Endothelial cell of umbilical vein (primary cell): ENCODE data around the gene ZNF75A. TPM values are rescaled to one million over a fixed set of nuclear protein-coding genes. Genes with fewer than 3 reads are reported as not detected.

Experiments used
- BruUV-seq: library from RNA; stranded (reverse); fragments of 400-500 nt; replicated peaks from 2 replicates; lab custom pipeline; 2021; lab: Mats Ljungman, UMichigan
- CTCF ChIA-PET: fragments of 300-600, 350-600 bp; sonication (Branson Sonifier 250); formaldehyde crosslinking; loops from one replicate; lab custom pipeline; 2021; ENCODE audit warnings: antibody characterized with exemption, inconsistent platforms; lab: Charles Lee
- POLR2A ChIA-PET: fragments of 300-600, 350-600 bp; sonication (Branson Sonifier 250); formaldehyde crosslinking; loops from one replicate; lab custom pipeline; 2021; ENCODE audit warnings: antibody characterized with exemption, inconsistent platforms; lab: Charles Lee
- DNase-seq: peaks from one replicate; pipeline ENCODE4 v3.0.0-alpha.2; 2011; ENCODE audit warnings: low read depth, low spot score
- FAIRE-seq: peaks from 2 replicates; lab custom pipeline; 2011; peaks lifted over from hg19 to GRCh38; lab: Jason Lieb, UNC
- H2AFZ ChIP-seq: 2 replicates; pipeline ENCODE4 v1.6.0; 2012; ENCODE audit warnings: low read depth, low read length, control low read depth, inconsistent platforms
- H3K27ac ChIP-seq: 2 replicates; pipeline ENCODE4 v1.5.1; 2011; ENCODE audit warnings: low read depth, mild to moderate bottlenecking, control low read depth, low read length, moderate library complexity; ENCODE audit not compliant: insufficient read depth
- H3K27me3 ChIP-seq, 2 experiments: 2 replicates each; pipeline versions ENCODE4 v1.6.0 to v1.6.1; 2011; ENCODE audit warnings: low read length in 2 of 2, mixed read lengths in 1 of 2; ENCODE audit not compliant: control insufficient read depth in 2 of 2, insufficient read depth in 2 of 2
- H3K36me3 ChIP-seq, 2 experiments: 2 replicates in 1 of 2; 3 replicates in 1 of 2; pipeline ENCODE4 v1.5.1; 2011; ENCODE audit warnings: low read length in 2 of 2, mild to moderate bottlenecking in 1 of 2, moderate library complexity in 1 of 2; ENCODE audit not compliant: control insufficient read depth in 2 of 2, insufficient read depth in 2 of 2; ENCODE audit errors: extremely low read depth in 1 of 2
- H3K4me1 ChIP-seq: 3 replicates; pipeline ENCODE4 v1.5.1; 2011; ENCODE audit warnings: mild to moderate bottlenecking, low read length; ENCODE audit not compliant: control insufficient read depth, insufficient read depth; ENCODE audit errors: extremely low read depth
- H3K4me2 ChIP-seq: 2 replicates; pipeline ENCODE4 v1.6.1; 2011; ENCODE audit warnings: low read length, control low read depth, mixed read lengths; ENCODE audit not compliant: insufficient read depth
- H3K4me3 ChIP-seq, 3 experiments: fragments of 200-600 bp in 1 of 3; sonication (generic), shearing (Covaris generic) in 1 of 3; replicated peaks in 1 of 3; 2 replicates each; pipeline ENCODE4 v1.5.1; 2011 to 2016; ENCODE audit warnings: control low read depth in 3 of 3, low read length in 3 of 3, mild to moderate bottlenecking in 2 of 3, inconsistent platforms in 1 of 3, low read depth in 1 of 3, moderate library complexity in 1 of 3; ENCODE audit not compliant: insufficient read depth in 1 of 3
- H3K79me2 ChIP-seq: 2 replicates; pipeline ENCODE4 v1.6.0; 2012; ENCODE audit warnings: low read length, inconsistent platforms; ENCODE audit not compliant: control insufficient read depth, insufficient read depth
- H3K9ac ChIP-seq: replicated peaks from 2 replicates; pipeline ENCODE3; 2011; ENCODE audit warnings: low read length, control low read depth; ENCODE audit not compliant: insufficient read depth; ENCODE audit errors: extremely low read depth
- H3K9me1 ChIP-seq: replicated peaks from 3 replicates; pipeline ENCODE4 v1.6.0; 2011; ENCODE audit warnings: mild to moderate bottlenecking, low read length; ENCODE audit not compliant: control insufficient read depth, insufficient read depth; ENCODE audit errors: extremely low read depth
- H3K9me3 ChIP-seq: replicated peaks from 2 replicates; pipeline ENCODE4 v1.5.1; 2012; ENCODE audit warnings: low read length, inconsistent platforms; ENCODE audit not compliant: control insufficient read depth, insufficient read depth
- H4K20me1 ChIP-seq: replicated peaks from 2 replicates; pipeline ENCODE3; 2011; ENCODE audit warnings: mild to moderate bottlenecking, low read length; ENCODE audit not compliant: control insufficient read depth, insufficient read depth; ENCODE audit errors: extremely low read depth
- EZH2 ChIP-seq: IDR thresholded peaks from 2 replicates; pipeline ENCODE4 v1.6.1; 2012; ENCODE audit warnings: borderline replicate concordance, low read depth, mild to moderate bottlenecking, moderate library complexity, low read length, inconsistent platforms; ENCODE audit not compliant: severe bottlenecking
- FOS ChIP-seq: IDR thresholded peaks from 2 replicates; pipeline ENCODE4 v1.6.1; 2011; ENCODE audit warnings: mild to moderate bottlenecking, low read length, moderate library complexity, borderline replicate concordance; ENCODE audit not compliant: insufficient read depth
- GATA2 ChIP-seq: IDR thresholded peaks from 2 replicates; pipeline ENCODE4 v1.7.0; 2011; ENCODE audit warnings: low read depth, mild to moderate bottlenecking, moderate library complexity, mixed read lengths, low read length; ENCODE audit not compliant: insufficient read length, insufficient read depth
- JUN ChIP-seq: IDR thresholded peaks from 2 replicates; pipeline ENCODE4 v1.6.1; 2011; ENCODE audit warnings: borderline replicate concordance, low read depth; ENCODE audit not compliant: insufficient read length, insufficient read depth
- MAX ChIP-seq: IDR thresholded peaks from 2 replicates; pipeline ENCODE4 v1.6.1; 2011; ENCODE audit not compliant: insufficient read depth, insufficient read length
- MYC ChIP-seq: IDR thresholded peaks from one replicate; pipeline ENCODE4 v1.6.1; 2011; ENCODE audit warnings: mild to moderate bottlenecking, low read depth, low read length
- POLR2AphosphoS5 ChIP-seq: IDR thresholded peaks from 2 replicates; pipeline ENCODE4 v1.6.1; 2012; ENCODE audit warnings: low read depth, mild to moderate bottlenecking, control low read depth, low read length, moderate library complexity; ENCODE audit not compliant: insufficient read depth
- dilution Hi-C: fragments of 300-500 bp; cut with MboI; formaldehyde crosslinking; loops from one replicate; pipeline ENCODE4 v1.15.0; 2019; ENCODE audit warnings: low sequenced_read_pairs; ENCODE audit not compliant: extremely low pct_ligation_motif_present
- intact Hi-C: fragments of 100-400 bp; cut with micrococcal nuclease; formaldehyde crosslinking; loops from one replicate; pipeline ENCODE4 v1.10.0; 2022
- polyA plus RNA-seq, 4 experiments: library from polyadenylated mRNA; depleted of rRNA in 3 of 4; stranded (reverse) in 3 of 4; unstranded in 1 of 4; fragments of >200 nt; gene quantifications; 2 replicates each; pipeline versions ENCODE4 v1.2.1 to v1.2.3, GENCODE V29; 2011 to 2012; ENCODE audit warnings: missing spikeins in 1 of 4
- total RNA-seq: library from RNA; stranded (reverse); gene quantifications from 2 replicates; pipeline ENCODE4 v1.2.3, GENCODE V29; 2021
- TF ChIP-seq, protein P1 (sequence below), 2 donors: IDR thresholded peaks; 1 replicate in 1 of 2; 2 replicates in 1 of 2; pipeline ENCODE4 v1.5.1; 2011; ENCODE audit warnings: low read length in 2 of 2, mild to moderate bottlenecking in 2 of 2, moderate library complexity in 2 of 2, control low read depth in 1 of 2, inconsistent platforms in 1 of 2, low read depth in 1 of 2; ENCODE audit not compliant: insufficient read depth in 1 of 2; ENCODE audit errors: extremely low read depth in 1 of 2

Gene ZNF75A
- total and polyA plus RNA-seq, 2 donors (not counting 3 experiments of a cell fraction or from before 2014, with no cell fraction given): 8.3 to 28.4 TPM

GRCh38 chr16:3266873-3267537, 38.3 kb upstream of the ZNF75A start:
- no peaks in the 10 kb centered on the region for H3K9me3 ChIP-seq
- H3K4me3 ChIP-seq: no peak overlapping the region
- H4K20me1 ChIP-seq: no peaks in the 10 kb centered on the region
- no peaks in the 10 kb centered on the region for H3K27me3 ChIP-seq
- BruUV-seq: no TSS peak
- H3K9ac ChIP-seq: no peak overlapping the region
- H2AFZ ChIP-seq: no peak overlapping the region
- FAIRE-seq: peak; percentile 82
- H3K79me2 ChIP-seq: no peaks in the 10 kb centered on the region
- H3K9me1 ChIP-seq: no peaks in the 10 kb centered on the region
- CTCF ChIA-PET: interaction anchor here (0.6 to 2.7 kb wide), 22 partner anchors 8 to 540 kb away, joined by 3 to 28 read pairs (median 4); partner anchors contain the start of genes CLUAP1, NAA60, ZNF263 and ZNF597
- no peak overlapping the region for H3K4me2 ChIP-seq
- POLR2A ChIA-PET: no interaction called here
- dilution Hi-C loops (no loop called here), intact Hi-C loops (no loop called here)
- H3K36me3 ChIP-seq: no peaks in the 10 kb centered on the region
- H3K27ac ChIP-seq: no peak overlapping the region
- peak; percentile 48 for DNase-seq
- TF ChIP-seq, protein P1, sequence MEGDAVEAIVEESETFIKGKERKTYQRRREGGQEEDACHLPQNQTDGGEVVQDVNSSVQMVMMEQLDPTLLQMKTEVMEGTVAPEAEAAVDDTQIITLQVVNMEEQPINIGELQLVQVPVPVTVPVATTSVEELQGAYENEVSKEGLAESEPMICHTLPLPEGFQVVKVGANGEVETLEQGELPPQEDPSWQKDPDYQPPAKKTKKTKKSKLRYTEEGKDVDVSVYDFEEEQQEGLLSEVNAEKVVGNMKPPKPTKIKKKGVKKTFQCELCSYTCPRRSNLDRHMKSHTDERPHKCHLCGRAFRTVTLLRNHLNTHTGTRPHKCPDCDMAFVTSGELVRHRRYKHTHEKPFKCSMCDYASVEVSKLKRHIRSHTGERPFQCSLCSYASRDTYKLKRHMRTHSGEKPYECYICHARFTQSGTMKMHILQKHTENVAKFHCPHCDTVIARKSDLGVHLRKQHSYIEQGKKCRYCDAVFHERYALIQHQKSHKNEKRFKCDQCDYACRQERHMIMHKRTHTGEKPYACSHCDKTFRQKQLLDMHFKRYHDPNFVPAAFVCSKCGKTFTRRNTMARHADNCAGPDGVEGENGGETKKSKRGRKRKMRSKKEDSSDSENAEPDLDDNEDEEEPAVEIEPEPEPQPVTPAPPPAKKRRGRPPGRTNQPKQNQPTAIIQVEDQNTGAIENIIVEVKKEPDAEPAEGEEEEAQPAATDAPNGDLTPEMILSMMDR (IDR thresholded peaks at IDR 0.05; ENCODE audit: extremely low read depth in 1 of 2, insufficient read depth in 1 of 2, low read depth in 1 of 2, low read length in 2 of 2): peak; percentile 60 to 66
- TF ChIP-seq MYC: no peak
- peaks cover 3% of the 10 kb centered on the region for H3K4me1 ChIP-seq

DNA sequence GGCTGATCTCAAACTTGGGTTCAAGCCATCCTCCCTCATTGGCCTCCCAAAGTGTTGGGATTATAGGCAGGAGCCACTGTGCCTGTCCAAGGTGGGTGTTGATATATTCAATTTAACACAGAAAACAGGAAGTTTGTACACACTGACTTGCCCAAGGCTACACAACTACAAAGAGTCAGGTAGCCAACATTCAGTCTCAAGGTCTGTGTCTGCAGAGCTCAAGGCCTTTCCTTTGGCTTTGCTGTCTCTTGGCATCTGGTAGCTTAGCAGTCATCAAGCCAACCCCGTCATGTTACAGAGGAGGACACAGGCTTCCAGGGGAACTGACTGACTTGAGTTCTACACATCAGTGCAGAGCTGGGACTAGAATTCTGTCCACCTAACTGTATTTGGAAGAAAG, 37.0 kb upstream of the ZNF75A start:
- dilution Hi-C loops (no loop called here), intact Hi-C loops (no loop called here)
- Histone ChIP-seq H3K4me2 (no peak overlapping the region), H4K20me1 (no peaks in the 10 kb centered on the region), H2AFZ (no peak overlapping the region), H3K36me3 (no peaks in the 10 kb centered on the region), H3K27me3 (no peaks in the 10 kb centered on the region), H3K9ac (no peak overlapping the region), H3K9me3 (no peaks in the 10 kb centered on the region), H3K79me2 (no peaks in the 10 kb centered on the region), H3K27ac (no peak overlapping the region), H3K4me3 (no peak overlapping the region), H3K4me1 (peaks cover 3% of the 10 kb centered on the region), H3K9me1 (no peaks in the 10 kb centered on the region)
- no peak for DNase-seq
- ChIA-PET POLR2A (no interaction called here), CTCF (interaction anchor here (1.3 to 2.7 kb wide), 2 partner anchors 15 to 18 kb away, joined by 3 to 21 read pairs; partner anchors contain the start of gene ZNF263)
- TF ChIP-seq, protein P1 (IDR thresholded peaks at IDR 0.05; ENCODE audit: extremely low read depth in 1 of 2, insufficient read depth in 1 of 2, low read depth in 1 of 2, low read length in 2 of 2): no peak
- TF ChIP-seq EZH2 (no peak), GATA2 (no peak), MYC (no peak), JUN (no peak), FOS (no peak), MAX (no peak), POLR2AphosphoS5 (no peak)
- no TSS peak for BruUV-seq
- FAIRE-seq: no peak
